ENCODE results near the gene CABS1. TPM values are rescaled to one million over a fixed set of nuclear protein-coding genes. Genes with fewer than 3 reads are reported as not detected.

The CABS1 gene
- polyA plus RNA-seq, 1 donor (not counting 4 experiments of a cell fraction or from before 2014, with no cell fraction given): not detected

DNA sequence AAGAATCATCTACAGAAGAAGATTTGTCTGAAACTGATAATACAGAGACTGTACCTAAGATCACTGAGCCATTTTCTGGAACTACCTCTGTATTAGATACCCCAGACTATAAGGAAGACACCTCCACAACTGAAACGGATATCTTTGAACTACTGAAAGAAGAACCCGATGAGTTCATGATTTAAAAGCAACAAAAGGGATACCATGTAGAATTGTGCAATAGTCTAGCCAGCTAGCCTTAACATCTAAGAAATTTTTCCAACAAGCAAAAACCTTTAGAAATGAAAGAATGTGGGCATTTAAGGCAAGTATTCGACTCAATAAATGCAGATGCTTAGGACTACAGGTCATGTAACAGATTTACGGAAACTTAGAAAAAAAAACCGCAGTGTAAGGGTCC is 1.3 kb downstream of the CABS1 start:
- no peak overlapping the region for H3K4me2 ChIP-seq (ENCODE audit: control insufficient read depth, extremely low read depth, insufficient read depth, low read depth, low read length)
- no peaks in the 10 kb centered on the region for H3K27me3 ChIP-seq (ENCODE audit: control insufficient read depth, extremely low read depth, insufficient read depth, low read length)
- FAIRE-seq: no peak
- no peaks in the 10 kb centered on the region for H4K20me1 ChIP-seq (ENCODE audit: control insufficient read depth, extremely low read depth, insufficient read depth, low read length)
- DNase-seq (ENCODE audit: low read depth, low spot score): no peak
- H2AFZ ChIP-seq (ENCODE audit: control insufficient read depth, low read length): no peak overlapping the region
- H3K9me3 ChIP-seq (ENCODE audit: control insufficient read depth, low read depth, low read length): no peaks in the 10 kb centered on the region
- H3K4me1 ChIP-seq (ENCODE audit: control insufficient read depth, extremely low read depth, insufficient read depth, low read length): no peaks in the 10 kb centered on the region
- TF ChIP-seq EZH2 (IDR thresholded peaks at IDR 0.05; ENCODE audit: low read length): no peak
- TF ChIP-seq, protein P1, sequence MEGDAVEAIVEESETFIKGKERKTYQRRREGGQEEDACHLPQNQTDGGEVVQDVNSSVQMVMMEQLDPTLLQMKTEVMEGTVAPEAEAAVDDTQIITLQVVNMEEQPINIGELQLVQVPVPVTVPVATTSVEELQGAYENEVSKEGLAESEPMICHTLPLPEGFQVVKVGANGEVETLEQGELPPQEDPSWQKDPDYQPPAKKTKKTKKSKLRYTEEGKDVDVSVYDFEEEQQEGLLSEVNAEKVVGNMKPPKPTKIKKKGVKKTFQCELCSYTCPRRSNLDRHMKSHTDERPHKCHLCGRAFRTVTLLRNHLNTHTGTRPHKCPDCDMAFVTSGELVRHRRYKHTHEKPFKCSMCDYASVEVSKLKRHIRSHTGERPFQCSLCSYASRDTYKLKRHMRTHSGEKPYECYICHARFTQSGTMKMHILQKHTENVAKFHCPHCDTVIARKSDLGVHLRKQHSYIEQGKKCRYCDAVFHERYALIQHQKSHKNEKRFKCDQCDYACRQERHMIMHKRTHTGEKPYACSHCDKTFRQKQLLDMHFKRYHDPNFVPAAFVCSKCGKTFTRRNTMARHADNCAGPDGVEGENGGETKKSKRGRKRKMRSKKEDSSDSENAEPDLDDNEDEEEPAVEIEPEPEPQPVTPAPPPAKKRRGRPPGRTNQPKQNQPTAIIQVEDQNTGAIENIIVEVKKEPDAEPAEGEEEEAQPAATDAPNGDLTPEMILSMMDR (optimal IDR thresholded peaks at IDR 0.05 in 1 of 3, IDR thresholded peaks at IDR 0.05 in 1 of 3, conservative IDR thresholded peaks at IDR 0.05 in 1 of 3; ENCODE audit: extremely low read depth in 1 of 3, insufficient read depth in 2 of 3, low read length in 3 of 3): no peak
- H3K9me1 ChIP-seq (ENCODE audit: control insufficient read depth, extremely low read depth, insufficient read depth, low read length): no peaks in the 10 kb centered on the region
- no peak overlapping the region for H3K27ac ChIP-seq (ENCODE audit: control insufficient read depth, insufficient read depth, low read length)
- H3K36me3 ChIP-seq (ENCODE audit: control insufficient read depth in 2 of 2, extremely low read depth in 1 of 2, insufficient read depth in 2 of 2, low read length in 2 of 2): no peaks in the 10 kb centered on the region
- dilution Hi-C loops (cut with MboI; ENCODE audit: extremely low pct_ligation_motif_present, low sequenced_read_pairs): no loop called here
- no peak overlapping the region for H3K9ac ChIP-seq (ENCODE audit: control insufficient read depth, extremely low read depth, insufficient read depth, low read length)
- no peak overlapping the region for H3K4me3 ChIP-seq (ENCODE audit: control insufficient read depth in 2 of 3, extremely low read depth in 1 of 3, insufficient read depth in 2 of 3, low read depth in 1 of 3, low read length in 3 of 3)
- H3K79me2 ChIP-seq (ENCODE audit: control insufficient read depth, insufficient read depth, low read length): no peaks in the 10 kb centered on the region

DNA sequence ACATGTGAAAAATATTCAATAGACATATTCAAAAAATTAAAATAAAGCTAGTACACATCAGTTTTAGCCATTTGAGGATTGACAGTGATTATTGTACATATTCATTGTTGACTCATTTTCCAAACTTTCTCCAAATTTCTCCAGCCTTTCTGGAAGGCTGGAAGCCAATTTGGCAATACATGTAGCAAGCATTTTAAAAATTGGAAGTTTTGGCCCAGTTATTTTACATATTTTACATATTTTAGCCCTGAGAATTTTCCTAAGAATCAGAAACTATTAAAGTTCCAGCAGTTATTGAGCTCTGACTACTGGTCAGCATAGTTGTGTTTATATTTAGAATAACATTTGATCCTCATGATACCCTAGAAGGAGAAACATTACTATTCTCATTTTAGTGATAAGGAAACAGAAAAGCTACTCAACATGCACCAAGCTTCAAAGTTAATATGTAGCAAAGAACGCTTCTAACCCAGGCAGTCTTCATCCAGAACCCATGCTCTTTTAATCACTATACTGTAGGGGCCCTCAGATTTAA is 3.2 kb downstream of the CABS1 start:
- Histone ChIP-seq H3K4me3 (ENCODE audit: control insufficient read depth in 2 of 3, extremely low read depth in 1 of 3, insufficient read depth in 2 of 3, low read depth in 1 of 3, low read length in 3 of 3) (no peak overlapping the region), H3K9me1 (ENCODE audit: control insufficient read depth, extremely low read depth, insufficient read depth, low read length) (no peaks in the 10 kb centered on the region), H3K4me2 (ENCODE audit: control insufficient read depth, extremely low read depth, insufficient read depth, low read depth, low read length) (no peak overlapping the region), H2AFZ (ENCODE audit: control insufficient read depth, low read length) (no peak overlapping the region), H3K79me2 (ENCODE audit: control insufficient read depth, insufficient read depth, low read length) (no peaks in the 10 kb centered on the region), H3K9me3 (ENCODE audit: control insufficient read depth, low read depth, low read length) (no peaks in the 10 kb centered on the region), H3K27me3 (ENCODE audit: control insufficient read depth, extremely low read depth, insufficient read depth, low read length) (no peaks in the 10 kb centered on the region), H3K9ac (ENCODE audit: control insufficient read depth, extremely low read depth, insufficient read depth, low read length) (no peak overlapping the region), H3K36me3 (ENCODE audit: control insufficient read depth in 2 of 2, extremely low read depth in 1 of 2, insufficient read depth in 2 of 2, low read length in 2 of 2) (no peaks in the 10 kb centered on the region), H3K4me1 (ENCODE audit: control insufficient read depth, extremely low read depth, insufficient read depth, low read length) (no peaks in the 10 kb centered on the region), H4K20me1 (ENCODE audit: control insufficient read depth, extremely low read depth, insufficient read depth, low read length) (no peaks in the 10 kb centered on the region), H3K27ac (ENCODE audit: control insufficient read depth, insufficient read depth, low read length) (no peak overlapping the region)
- dilution Hi-C loops (cut with MboI; ENCODE audit: extremely low pct_ligation_motif_present, low sequenced_read_pairs): no loop called here
- FAIRE-seq: no peak
- TF ChIP-seq, protein P1 (optimal IDR thresholded peaks at IDR 0.05 in 1 of 3, IDR thresholded peaks at IDR 0.05 in 1 of 3, conservative IDR thresholded peaks at IDR 0.05 in 1 of 3; ENCODE audit: extremely low read depth in 1 of 3, insufficient read depth in 2 of 3, low read length in 3 of 3): no peak
- TF ChIP-seq EZH2 (IDR thresholded peaks at IDR 0.05; ENCODE audit: low read length): no peak
- DNase-seq (ENCODE audit: low read depth, low spot score): no peak
